ENCODE data around the gene MMRN1. TPM values are rescaled to one million over a fixed set of nuclear protein-coding genes. Genes with fewer than 3 reads are reported as not detected.

Gene MMRN1
- total RNA-seq, 4 donors from 2014 or later = 70.9 to 266 (median 156) TPM

- no peak overlapping the region for H3K27ac ChIP-seq
- intact Hi-C loops (cut with DNase I; ENCODE audit: low total_unique reads) = no loop called here
- no peaks in the 10 kb centered on the region for H3K4me1 ChIP-seq
- no peak overlapping the region for H3K4me3 ChIP-seq
- TF ChIP-seq CTCF (IDR thresholded peaks at IDR 0.05) (no peak), POLR2A (IDR thresholded peaks at IDR 0.05) (no peak)
- no peaks in the 10 kb centered on the region for H3K27me3 ChIP-seq
- no peak for DNase-seq
- H3K9me3 ChIP-seq = no peaks in the 10 kb centered on the region
- H3K36me3 ChIP-seq = no peaks in the 10 kb centered on the region
Measured at GRCh38 chr4:89878611-89879010, 16.0 kb upstream of the MMRN1 start.

GRCh38 chr4:89879215-89879614, 15.4 kb upstream of the MMRN1 start:
- no peak for TF ChIP-seq POLR2A (IDR thresholded peaks at IDR 0.05)
- no peak for TF ChIP-seq CTCF (IDR thresholded peaks at IDR 0.05)
- no peak for DNase-seq
- intact Hi-C loops (cut with DNase I; ENCODE audit: low total_unique reads) = no loop called here
- Histone ChIP-seq H3K9me3 (no peaks in the 10 kb centered on the region), H3K4me1 (no peaks in the 10 kb centered on the region), H3K36me3 (no peaks in the 10 kb centered on the region), H3K27me3 (no peaks in the 10 kb centered on the region), H3K4me3 (no peak overlapping the region), H3K27ac (no peak overlapping the region)

- Histone ChIP-seq H3K36me3 (no peaks in the 10 kb centered on the region), H3K4me1 (no peaks in the 10 kb centered on the region), H3K9me3 (no peaks in the 10 kb centered on the region), H3K27me3 (peaks cover 0 to 3% of the 10 kb centered on the region in 2 donors), H3K4me3 (no peak overlapping the region), H3K27ac (no peak overlapping the region)
- TF ChIP-seq CTCF (IDR thresholded peaks at IDR 0.05) (no peak), POLR2A (IDR thresholded peaks at IDR 0.05) (no peak)
- no peak for DNase-seq
- intact Hi-C loops (cut with DNase I; ENCODE audit: low total_unique reads) = no loop called here
Measured at GRCh38 chr4:89889289-89889688, 5.4 kb upstream of the MMRN1 start.

- intact Hi-C loops (cut with DNase I; ENCODE audit: low total_unique reads) = no loop called here
Measured at GRCh38 chr4:89897867-89898266, 3.2 kb downstream of the MMRN1 start.

GRCh38 chr4:89898304-89898716, 3.7 kb downstream of the MMRN1 start:
- TF ChIP-seq CTCF (IDR thresholded peaks at IDR 0.05) = no peak
- TF ChIP-seq POLR2A (IDR thresholded peaks at IDR 0.05) = no peak
- H3K27me3 ChIP-seq = no peaks in the 10 kb centered on the region
- H3K36me3 ChIP-seq = no peaks in the 10 kb centered on the region
- intact Hi-C loops (cut with DNase I; ENCODE audit: low total_unique reads) = no loop called here
- no peaks in the 10 kb centered on the region for H3K4me1 ChIP-seq
- H3K9me3 ChIP-seq = no peaks in the 10 kb centered on the region
- peak in 1 of 2 donors; percentile 30 for DNase-seq
- no peak overlapping the region for H3K4me3 ChIP-seq
- peak overlapping the region in 1 of 2 donors; percentile 39 for H3K27ac ChIP-seq

More at GRCh38 chr4:89897867-89898266, 3.2 kb downstream of the MMRN1 start:
- Histone ChIP-seq H3K27me3 (no peaks in the 10 kb centered on the region), H3K27ac (peak overlapping the region in 1 of 2 donors; percentile 39), H3K9me3 (no peaks in the 10 kb centered on the region), H3K4me3 (no peak overlapping the region), H3K4me1 (no peaks in the 10 kb centered on the region), H3K36me3 (no peaks in the 10 kb centered on the region)
- no peak for DNase-seq
- no peak for TF ChIP-seq POLR2A (IDR thresholded peaks at IDR 0.05)

- Histone ChIP-seq H3K36me3 (no peaks in the 10 kb centered on the region), H3K4me1 (no peaks in the 10 kb centered on the region), H3K27ac (no peak overlapping the region), H3K27me3 (no peaks in the 10 kb centered on the region), H3K9me3 (no peaks in the 10 kb centered on the region), H3K4me3 (no peak overlapping the region)
- TF ChIP-seq CTCF (IDR thresholded peaks at IDR 0.05) (no peak), POLR2A (IDR thresholded peaks at IDR 0.05) (no peak)
- no peak for DNase-seq
- intact Hi-C loops (cut with DNase I; ENCODE audit: low total_unique reads) = no loop called here
Measured at GRCh38 chr4:89899152-89899551, 4.5 kb downstream of the MMRN1 start.

All from uterus (tissue), 4 donors.